Measurements from ENCODE around the gene NEUROG1.

NEUROG1 gene

GRCh38 chr5:135564331-135564730, 28.6 kb upstream of the NEUROG1 start:
- DNase-seq (ENCODE audit: low read depth), result no peak

- DNase-seq (ENCODE audit: low read depth), result no peak
These were observed 25.5 kb upstream of the NEUROG1 start for GRCh38 chr5:135561266-135561665.

- DNase-seq (ENCODE audit: low read depth), result peak; percentile 41
These were observed 25.1 kb upstream of the NEUROG1 start for GRCh38 chr5:135560858-135561257.

GRCh38 chr5:135559354-135559753, 23.6 kb upstream of the NEUROG1 start:
- no peak for DNase-seq (ENCODE audit: low read depth)

GRCh38 chr5:135557076-135557838, 21.5 kb upstream of the NEUROG1 start:
- DNase-seq (ENCODE audit: low read depth), result no peak

- DNase-seq (ENCODE audit: low read depth), result no peak
These were observed 20.9 kb upstream of the NEUROG1 start for GRCh38 chr5:135556620-135557019.

GRCh38 chr5:135555530-135555929, 19.8 kb upstream of the NEUROG1 start:
- no peak for DNase-seq (ENCODE audit: low read depth)

GRCh38 chr5:135553688-135554462, 18.1 kb upstream of the NEUROG1 start:
- no peak for DNase-seq (ENCODE audit: low read depth)

GRCh38 chr5:135551593-135552447, 16.1 kb upstream of the NEUROG1 start:
- peak; percentile 26 for DNase-seq (ENCODE audit: low read depth)

- DNase-seq (ENCODE audit: low read depth), result no peak
These were observed 13.6 kb upstream of the NEUROG1 start for GRCh38 chr5:135549413-135549812.

- DNase-seq (ENCODE audit: low read depth), result no peak
These were observed 12.0 kb upstream of the NEUROG1 start for GRCh38 chr5:135547590-135548254.

- no peak for DNase-seq (ENCODE audit: low read depth)
These were observed 11.1 kb upstream of the NEUROG1 start for GRCh38 chr5:135546912-135547311.

GRCh38 chr5:135546101-135546500, 10.3 kb upstream of the NEUROG1 start:
- no peak for DNase-seq (ENCODE audit: low read depth)

- DNase-seq (ENCODE audit: low read depth), result no peak
These were observed 9.3 kb upstream of the NEUROG1 start for GRCh38 chr5:135545099-135545498.

- no peak for DNase-seq (ENCODE audit: low read depth)
These were observed 7.9 kb upstream of the NEUROG1 start for GRCh38 chr5:135543485-135544304.

- no peak for DNase-seq (ENCODE audit: low read depth)
These were observed 7.3 kb upstream of the NEUROG1 start for GRCh38 chr5:135543001-135543484.

GRCh38 chr5:135541807-135542502, 6.2 kb upstream of the NEUROG1 start:
- DNase-seq (ENCODE audit: low read depth), result no peak

GRCh38 chr5:135539430-135540005, 3.8 kb upstream of the NEUROG1 start:
- DNase-seq (ENCODE audit: low read depth), result no peak

- DNase-seq (ENCODE audit: low read depth), result no peak
These were observed 2.5 kb upstream of the NEUROG1 start for GRCh38 chr5:135538261-135538660.

- no peak for DNase-seq (ENCODE audit: low read depth)
These were observed 2.0 kb upstream of the NEUROG1 start for GRCh38 chr5:135537745-135538144.
